Osteoblast (primary cell): ENCODE data around the gene DUSP1. TPM values are rescaled to one million over a fixed set of nuclear protein-coding genes. Genes with fewer than 3 reads are reported as not detected.

Source experiments
- DNase-seq: peaks from one replicate; pipeline ENCODE4 v3.0.0; 2011; ENCODE audit warnings: low spot score, mixed read lengths; ENCODE audit not compliant: insufficient read length; ENCODE audit errors: missing footprints
- H2AFZ ChIP-seq: 2 replicates; pipeline ENCODE4 v1.6.0; 2011; ENCODE audit warnings: mild to moderate bottlenecking, low read length
- H3K27ac ChIP-seq: 2 replicates; pipeline ENCODE4 v1.5.1; 2011; ENCODE audit warnings: mild to moderate bottlenecking, low read depth, low read length, moderate library complexity
- H3K27me3 ChIP-seq: 2 replicates; pipeline ENCODE4 v1.6.0; 2012; ENCODE audit warnings: mild to moderate bottlenecking, control low read depth, inconsistent platforms, low read length, moderate library complexity; ENCODE audit not compliant: insufficient read depth
- H3K36me3 ChIP-seq: 2 replicates; pipeline ENCODE4 v1.5.1; 2011; ENCODE audit warnings: mild to moderate bottlenecking, low read length, control low read depth, moderate library complexity; ENCODE audit not compliant: insufficient read depth
- H3K4me1 ChIP-seq: 2 replicates; pipeline ENCODE4 v1.5.1; 2011; ENCODE audit warnings: mild to moderate bottlenecking, low read length, control low read depth, moderate library complexity; ENCODE audit not compliant: insufficient read depth
- H3K4me2 ChIP-seq: 2 replicates; pipeline ENCODE4 v1.6.0; 2011; ENCODE audit warnings: mild to moderate bottlenecking, low read length; ENCODE audit not compliant: insufficient read depth
- H3K4me3 ChIP-seq: fragments of 200-600 bp; sonication (generic); 3 replicates; pipeline ENCODE4 v1.5.1; 2012; ENCODE audit warnings: mild to moderate bottlenecking, low read length, inconsistent platforms; ENCODE audit not compliant: insufficient read depth
- H3K79me2 ChIP-seq: 2 replicates; pipeline ENCODE4 v1.6.0; 2012; ENCODE audit warnings: mild to moderate bottlenecking, low read length, control low read depth, inconsistent platforms; ENCODE audit not compliant: insufficient read depth
- H3K9me3 ChIP-seq: 2 replicates; pipeline ENCODE4 v1.5.1; 2011; ENCODE audit warnings: low read depth, low read length, control low read depth
- H4K20me1 ChIP-seq: 2 replicates; pipeline ENCODE4 v1.6.0; 2012; ENCODE audit warnings: mild to moderate bottlenecking, low read length, control low read depth; ENCODE audit not compliant: insufficient read depth
- total RNA-seq: library from RNA; depleted of rRNA; stranded (reverse); fragments of >200 nt; gene quantifications from 2 replicates; pipeline ENCODE4 v1.2.3, GENCODE V29; 2012
- TF ChIP-seq, protein P1 (sequence below): IDR thresholded peaks from 2 replicates; pipeline ENCODE4 v1.5.1; 2011; ENCODE audit warnings: mild to moderate bottlenecking, low read depth, low read length, moderate library complexity; ENCODE audit errors: extremely low read depth

Gene DUSP1
- total RNA-seq, 1 donor, result 74.6 TPM

GRCh38 chr5:172800088-172800551 is 29.1 kb upstream of the DUSP1 start:
- peak overlapping the region; percentile 93 for H3K27ac ChIP-seq

DNA sequence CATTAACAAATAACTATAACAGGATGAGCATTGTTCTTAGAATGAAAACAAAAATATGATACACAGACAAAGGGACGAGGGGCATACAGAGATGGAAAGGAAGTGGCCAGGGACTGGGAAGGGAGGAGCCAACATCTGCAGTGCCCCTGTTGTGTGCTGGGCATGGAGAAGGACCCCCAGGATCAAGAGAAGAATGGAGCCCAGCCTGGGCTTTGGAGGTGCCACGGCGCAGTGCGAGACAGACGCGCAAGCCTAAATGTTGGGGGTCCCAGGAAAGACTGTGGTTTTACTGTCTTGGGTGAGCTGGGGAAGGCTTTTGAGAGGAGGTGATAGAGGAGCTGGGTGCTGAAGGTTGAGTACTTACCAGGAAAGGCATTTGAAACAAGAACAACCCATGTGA is 28.4 kb upstream of the DUSP1 start:
- H3K27me3 ChIP-seq, result no peaks in the 10 kb centered on the region
- peaks cover 71% of the 10 kb centered on the region for H3K4me1 ChIP-seq
- H3K27ac ChIP-seq, result peak overlapping the region; percentile 93
- H3K79me2 ChIP-seq, result no peaks in the 10 kb centered on the region
- no peaks in the 10 kb centered on the region for H3K36me3 ChIP-seq
- TF ChIP-seq, protein P1, sequence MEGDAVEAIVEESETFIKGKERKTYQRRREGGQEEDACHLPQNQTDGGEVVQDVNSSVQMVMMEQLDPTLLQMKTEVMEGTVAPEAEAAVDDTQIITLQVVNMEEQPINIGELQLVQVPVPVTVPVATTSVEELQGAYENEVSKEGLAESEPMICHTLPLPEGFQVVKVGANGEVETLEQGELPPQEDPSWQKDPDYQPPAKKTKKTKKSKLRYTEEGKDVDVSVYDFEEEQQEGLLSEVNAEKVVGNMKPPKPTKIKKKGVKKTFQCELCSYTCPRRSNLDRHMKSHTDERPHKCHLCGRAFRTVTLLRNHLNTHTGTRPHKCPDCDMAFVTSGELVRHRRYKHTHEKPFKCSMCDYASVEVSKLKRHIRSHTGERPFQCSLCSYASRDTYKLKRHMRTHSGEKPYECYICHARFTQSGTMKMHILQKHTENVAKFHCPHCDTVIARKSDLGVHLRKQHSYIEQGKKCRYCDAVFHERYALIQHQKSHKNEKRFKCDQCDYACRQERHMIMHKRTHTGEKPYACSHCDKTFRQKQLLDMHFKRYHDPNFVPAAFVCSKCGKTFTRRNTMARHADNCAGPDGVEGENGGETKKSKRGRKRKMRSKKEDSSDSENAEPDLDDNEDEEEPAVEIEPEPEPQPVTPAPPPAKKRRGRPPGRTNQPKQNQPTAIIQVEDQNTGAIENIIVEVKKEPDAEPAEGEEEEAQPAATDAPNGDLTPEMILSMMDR, result no peak
- H3K4me3 ChIP-seq, result no peak overlapping the region
- H3K9me3 ChIP-seq, result no peaks in the 10 kb centered on the region
- H4K20me1 ChIP-seq, result no peaks in the 10 kb centered on the region
- no peak overlapping the region for H3K4me2 ChIP-seq
- no peak for DNase-seq
- H2AFZ ChIP-seq, result no peak overlapping the region

More at GRCh38 chr5:172800088-172800551, 29.1 kb upstream of the DUSP1 start:
- no peaks in the 10 kb centered on the region for H3K79me2 ChIP-seq
- H3K36me3 ChIP-seq, result no peaks in the 10 kb centered on the region
- H2AFZ ChIP-seq, result no peak overlapping the region
- H3K4me2 ChIP-seq, result peak overlapping the region; percentile 54
- DNase-seq, result peak; percentile 95
- TF ChIP-seq, protein P1, result no peak
- H3K9me3 ChIP-seq, result no peaks in the 10 kb centered on the region
- H3K27me3 ChIP-seq, result no peaks in the 10 kb centered on the region
- peaks cover 65% of the 10 kb centered on the region for H3K4me1 ChIP-seq
- no peak overlapping the region for H3K4me3 ChIP-seq
- no peaks in the 10 kb centered on the region for H4K20me1 ChIP-seq

- TF ChIP-seq, protein P1, result no peak
- Histone ChIP-seq H3K4me1 (peaks cover 79% of the 10 kb centered on the region), H3K27ac (peak overlapping the region; percentile 93), H3K4me3 (no peak overlapping the region), H3K4me2 (peak overlapping the region; percentile 67), H3K79me2 (no peaks in the 10 kb centered on the region), H4K20me1 (no peaks in the 10 kb centered on the region), H2AFZ (no peak overlapping the region), H3K36me3 (no peaks in the 10 kb centered on the region), H3K9me3 (no peaks in the 10 kb centered on the region), H3K27me3 (no peaks in the 10 kb centered on the region)
- DNase-seq, result peak; percentile 94
Measured at GRCh38 chr5:172798422-172799215, 27.6 kb upstream of the DUSP1 start.

- H3K36me3 ChIP-seq, result no peaks in the 10 kb centered on the region
- DNase-seq, result no peak
- H3K27me3 ChIP-seq, result no peaks in the 10 kb centered on the region
- peak overlapping the region; percentile 93 for H3K27ac ChIP-seq
- no peak overlapping the region for H3K4me3 ChIP-seq
- H3K79me2 ChIP-seq, result no peaks in the 10 kb centered on the region
- TF ChIP-seq, protein P1, result no peak
- peak overlapping the region; percentile 67 for H3K4me2 ChIP-seq
- H2AFZ ChIP-seq, result no peak overlapping the region
- H4K20me1 ChIP-seq, result no peaks in the 10 kb centered on the region
- H3K9me3 ChIP-seq, result no peaks in the 10 kb centered on the region
- H3K4me1 ChIP-seq, result peaks cover 82% of the 10 kb centered on the region
Measured at GRCh38 chr5:172797771-172798191, 26.8 kb upstream of the DUSP1 start.
